Erythroblast (primary cell): Measurements from ENCODE around the gene CASP3.

Experiments
- GATA1 ChIP-seq: IDR thresholded peaks from 2 replicates; pipeline ENCODE4 v1.6.1; 2011; ENCODE audit warnings: low read depth, mild to moderate bottlenecking, control low read depth, low read length, moderate library complexity
- POLR2A ChIP-seq: IDR thresholded peaks from 2 replicates; pipeline ENCODE4 v1.6.1; 2011; ENCODE audit warnings: mild to moderate bottlenecking, low read length

- TF ChIP-seq POLR2A (no peak), GATA1 (no peak)
Measured at GRCh38 chr4:184648054-184648312, 1.3 kb downstream of the CASP3 start.
